Esophagus squamous epithelium (tissue), 5 donors: ENCODE data around the gene ZFYVE28. TPM values are rescaled to one million over a fixed set of nuclear protein-coding genes. Genes with fewer than 3 reads are reported as not detected.

ENCODE experiments used
- DNase-seq: peaks from one replicate; lab custom pipeline; 2025; lab: John Stamatoyannopoulos, UW
- H3K27ac ChIP-seq, 4 donors: fragments of 200-600 bp; sonication (generic); one replicate each; pipeline ENCODE4 v1.5.1; 2016 to 2019; ENCODE audit warnings: mild to moderate bottlenecking in 1 of 4
- H3K27me3 ChIP-seq, 4 donors: fragments of 200-600 bp; sonication (generic); 1 replicate in 3 of 4; 2 replicates in 1 of 4; pipeline versions ENCODE4 v1.5.1 to v1.6.0; 2017 to 2021; ENCODE audit warnings: antibody characterized with exemption in 1 of 4
- H3K36me3 ChIP-seq, 3 donors: fragments of 200-600 bp; sonication (generic); one replicate each; pipeline ENCODE4 v1.5.1; 2016 to 2019
- H3K4me1 ChIP-seq, 3 donors: fragments of 200-600 bp; sonication (generic); one replicate each; pipeline ENCODE4 v1.5.1; 2017 to 2019
- H3K4me3 ChIP-seq, 4 donors: fragments of 200-600 bp; sonication (generic); 1 replicate in 3 of 4; 2 replicates in 1 of 4; pipeline ENCODE4 v1.5.1; 2016 to 2019; ENCODE audit warnings: mild to moderate bottlenecking in 2 of 4, moderate library complexity in 1 of 4
- H3K9me3 ChIP-seq, 3 donors: fragments of 200-600 bp; sonication (generic); one replicate each; pipeline ENCODE4 v1.5.1; 2016 to 2019
- CTCF ChIP-seq, 6 experiments: fragments of 450-650 bp in 4 of 6; fragments of 200-600 bp in 2 of 6; sonication (generic) in 2 of 6; IDR thresholded peaks; one replicate each; pipeline ENCODE4 v1.5.1; 2016 to 2019; ENCODE audit warnings: antibody characterized with exemption in 6 of 6, mild to moderate bottlenecking in 4 of 6, moderate library complexity in 4 of 6
- POLR2A ChIP-seq, 4 donors: fragments of 450-650 bp; IDR thresholded peaks; one replicate each; pipeline ENCODE4 v1.6.1; 2017; ENCODE audit warnings: antibody characterized with exemption in 4 of 4, mild to moderate bottlenecking in 4 of 4, moderate library complexity in 3 of 4
- WGBS, 2 donors: methylation state at CpG; one replicate each; pipeline ENCODE4 v1.1.5; 2018; 5-methylcytosine and 5-hydroxymethylcytosine counted together
- intact Hi-C: fragments of 100-400 bp; cut with DNase I; formaldehyde crosslinking; loops from one replicate; pipeline ENCODE4 v1.15.0; 2022
- total RNA-seq, 4 donors: library from RNA; depleted of rRNA; stranded (reverse); fragments of >200 nt; gene quantifications; one replicate each; pipeline ENCODE4 v1.1.0, GENCODE V29; 2016
- donor health status: DM: yes; HTN: yes; CAD: no.

ZFYVE28 gene
- total RNA-seq, 4 donors from 2014 or later: 5.1 to 8.5 (median 8.2) TPM

GRCh38 chr4:2359591-2360395 lies 58.7 kb downstream of the ZFYVE28 start:
- WGBS, 2 donors: 86 to 92% methylated on average over 10 to 20 of the region's 24 CpGs

DNA sequence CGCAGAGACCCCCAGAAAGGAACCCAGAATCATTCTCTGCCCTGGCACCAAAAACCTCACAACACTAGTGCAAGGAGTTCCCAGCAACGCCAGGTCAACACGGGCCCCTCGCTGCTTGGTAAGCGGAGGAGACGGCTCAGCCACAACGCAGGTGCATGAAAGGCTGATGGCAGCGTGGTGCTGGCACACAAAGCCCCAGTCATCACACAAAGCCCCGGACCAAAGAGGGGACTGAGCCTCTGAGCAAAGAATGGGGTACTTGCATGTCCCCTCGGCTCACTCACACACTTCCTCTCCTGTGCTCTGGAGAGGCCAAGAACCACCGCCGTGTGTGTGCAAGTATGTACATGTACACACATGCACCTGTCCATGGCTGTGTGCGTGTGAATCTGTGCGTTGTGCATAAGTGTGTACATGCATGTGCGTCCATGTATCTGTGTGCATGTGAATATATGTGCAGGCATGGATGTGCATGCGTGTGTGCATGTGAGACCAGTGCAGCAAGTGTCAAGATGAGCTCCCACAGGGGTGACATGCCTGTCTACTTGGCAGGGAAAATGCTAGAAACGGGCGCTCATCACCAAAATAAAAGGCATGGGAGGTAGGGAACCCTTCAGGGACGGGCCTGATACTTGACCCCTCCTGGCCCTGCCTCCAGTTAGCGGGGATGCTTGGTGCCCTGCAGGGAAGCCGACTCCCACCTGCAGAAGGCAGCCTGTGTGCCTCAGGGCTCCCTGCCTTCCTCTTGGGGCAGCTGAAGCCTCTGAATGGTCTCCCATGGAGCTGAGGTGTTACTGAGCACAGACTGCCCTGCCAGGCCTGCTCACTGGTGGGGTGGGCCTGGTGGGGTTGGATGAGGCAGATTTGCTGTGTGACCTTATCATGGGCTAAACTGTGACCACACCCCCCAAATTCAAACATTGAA lies 60.4 kb downstream of the ZFYVE28 start:
- H3K36me3 ChIP-seq: no peaks in the 10 kb centered on the region
- no peaks in the 10 kb centered on the region for H3K9me3 ChIP-seq
- H3K27me3 ChIP-seq: no peaks in the 10 kb centered on the region
- H3K4me1 ChIP-seq: peaks cover 0 to 12% (median 0%) of the 10 kb centered on the region in 3 donors
- TF ChIP-seq CTCF (IDR thresholded peaks at IDR 0.05) (no peak), POLR2A (IDR thresholded peaks at IDR 0.05) (no peak)
- H3K4me3 ChIP-seq: no peak overlapping the region
- H3K27ac ChIP-seq: no peak overlapping the region
- intact Hi-C loops: no loop called here
- WGBS, 2 donors: 70 to 73% methylated on average over 16 to 19 of the region's 21 CpGs
- DNase-seq: no peak

More at GRCh38 chr4:2359591-2360395, 58.7 kb downstream of the ZFYVE28 start:
- intact Hi-C loops: no loop called here
- DNase-seq: no peak
- no peaks in the 10 kb centered on the region for H3K9me3 ChIP-seq
- no peaks in the 10 kb centered on the region for H3K27me3 ChIP-seq
- no peak overlapping the region for H3K4me3 ChIP-seq
- peaks cover 8 to 22% (median 9%) of the 10 kb centered on the region in 3 donors for H3K4me1 ChIP-seq
- H3K27ac ChIP-seq: no peak overlapping the region
- TF ChIP-seq CTCF (IDR thresholded peaks at IDR 0.05): no peak
- no peak for TF ChIP-seq POLR2A (IDR thresholded peaks at IDR 0.05)
- H3K36me3 ChIP-seq: no peaks in the 10 kb centered on the region

DNA sequence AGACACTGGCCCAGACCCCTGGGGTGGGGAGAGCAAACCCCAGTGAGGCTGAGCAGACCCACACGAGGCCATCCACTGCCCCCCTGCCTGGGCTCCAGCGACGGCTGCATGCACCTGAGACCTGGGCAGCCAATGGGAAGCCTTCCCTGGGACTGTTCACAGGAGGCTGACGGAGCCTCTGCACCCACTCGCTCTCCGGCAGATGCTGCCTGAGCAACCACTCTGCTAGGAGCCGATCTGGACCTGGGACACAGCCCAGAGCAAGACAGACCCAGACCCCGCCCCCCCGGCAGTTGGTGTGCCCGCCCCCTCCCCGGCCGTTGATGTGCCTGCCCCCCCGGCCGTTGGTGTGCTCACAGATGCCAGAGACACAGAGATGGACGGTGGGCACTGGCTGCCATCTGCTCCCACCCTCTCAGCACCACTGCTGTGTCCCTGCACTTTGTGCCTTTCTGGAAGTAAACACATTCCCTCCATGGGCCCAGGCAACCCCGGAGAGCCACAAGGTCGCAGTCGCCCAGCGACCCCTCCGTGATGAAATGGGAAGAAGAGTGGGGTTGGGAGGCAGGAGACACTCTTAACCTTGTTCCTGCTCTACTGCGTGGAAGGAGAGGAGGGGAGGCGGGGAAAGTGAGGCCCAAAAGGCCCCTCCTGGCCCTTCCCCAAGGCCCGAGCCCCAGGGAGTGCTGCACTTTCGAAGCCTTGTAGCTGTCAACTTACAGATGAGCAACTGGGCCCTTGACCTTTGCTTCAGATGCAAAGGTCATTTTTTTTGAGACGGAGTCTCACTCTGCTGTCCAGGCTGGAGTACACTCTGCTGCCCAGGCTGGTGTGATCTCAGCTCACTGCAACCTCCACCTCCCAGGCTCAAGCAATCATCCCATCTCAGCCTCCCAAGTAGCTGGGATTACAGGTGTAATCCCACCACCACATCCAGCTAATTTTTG lies 62.0 kb downstream of the ZFYVE28 start:
- no peak for DNase-seq
- TF ChIP-seq CTCF (IDR thresholded peaks at IDR 0.05): no peak
- no peak for TF ChIP-seq POLR2A (IDR thresholded peaks at IDR 0.05)
- H3K4me3 ChIP-seq: no peak overlapping the region

DNA sequence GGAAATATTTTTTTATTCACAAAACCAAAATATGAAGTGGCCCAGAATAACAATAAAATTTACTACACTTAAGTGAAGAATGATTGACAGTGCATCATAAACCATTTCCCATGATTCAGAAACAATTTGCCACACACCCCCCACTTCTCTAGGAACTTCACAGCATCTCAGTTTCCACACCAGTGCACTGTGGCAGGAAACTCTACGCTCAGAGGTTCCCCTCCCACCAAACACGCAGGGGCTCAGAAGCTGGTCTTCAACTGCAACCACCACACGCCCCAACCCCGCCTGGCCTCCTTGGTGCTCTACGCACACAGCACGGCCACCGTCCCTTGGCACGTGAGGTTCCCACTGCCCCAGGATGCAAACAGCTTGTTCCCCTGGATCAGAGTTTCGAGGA lies 63.7 kb downstream of the ZFYVE28 start:
- Histone ChIP-seq H3K4me1 (peaks cover 0 to 7% (median 0%) of the 10 kb centered on the region in 3 donors), H3K27ac (no peak overlapping the region), H3K9me3 (no peaks in the 10 kb centered on the region), H3K36me3 (no peaks in the 10 kb centered on the region), H3K4me3 (no peak overlapping the region), H3K27me3 (no peaks in the 10 kb centered on the region)
- intact Hi-C loops: no loop called here
- TF ChIP-seq POLR2A (IDR thresholded peaks at IDR 0.05) (no peak), CTCF (IDR thresholded peaks at IDR 0.05) (no peak)
- no peak for DNase-seq
- WGBS, 2 donors: 65 to 90% methylated on average over 7 to 8 of the region's 9 CpGs

More for the DNA sequence above, 62.0 kb downstream of the ZFYVE28 start:
- Histone ChIP-seq H3K27ac (no peak overlapping the region), H3K36me3 (no peaks in the 10 kb centered on the region), H3K4me1 (peaks cover 0 to 7% (median 0%) of the 10 kb centered on the region in 3 donors), H3K9me3 (no peaks in the 10 kb centered on the region), H3K27me3 (no peaks in the 10 kb centered on the region)
- 89 to 100% methylated on average over 3 to 4 of the region's 25 CpGs for WGBS, 2 donors
- intact Hi-C loops: no loop called here
